Cardiac fibroblast (primary cell): ENCODE data around the gene FZD2.
"Not testable (repeated sequence)": the region's sequence is repeated elsewhere in the genome, so short reads cannot be mapped to it uniquely, and the experiment has no call there.

ENCODE experiments used
- DNase-seq, 2 donors: peaks; one replicate each; pipeline versions ENCODE4 v3.0.0 to v3.0.0-alpha.2; 2010; ENCODE audit warnings: low read depth in 2 of 2
- H3K4me3 ChIP-seq, 2 donors: replicated peaks in 1 of 2; 1 replicate in 1 of 2; 2 replicates in 1 of 2; pipeline ENCODE4 v1.5.1; 2011; ENCODE audit warnings: low read depth in 2 of 2, low read length in 2 of 2, mild to moderate bottlenecking in 2 of 2, moderate library complexity in 1 of 2
- CTCF ChIP-seq: IDR thresholded peaks from one replicate; pipeline ENCODE4 v1.5.1; 2011; ENCODE audit warnings: low read depth, mild to moderate bottlenecking, low read length, inconsistent platforms

FZD2 gene

GRCh38 chr17:44565866-44566443 lies 8.7 kb downstream of the FZD2 start:
- peak in 1 of 2 donors; percentile 46 for DNase-seq
- peak; percentile 61 for TF ChIP-seq CTCF

GRCh38 chr17:44568311-44568944 lies 11.1 kb downstream of the FZD2 start:
- H3K4me3 ChIP-seq, DNase-seq: not testable (repeated sequence)

More at GRCh38 chr17:44565866-44566443, 8.7 kb downstream of the FZD2 start:
- H3K4me3 ChIP-seq = no peak overlapping the region

DNA sequence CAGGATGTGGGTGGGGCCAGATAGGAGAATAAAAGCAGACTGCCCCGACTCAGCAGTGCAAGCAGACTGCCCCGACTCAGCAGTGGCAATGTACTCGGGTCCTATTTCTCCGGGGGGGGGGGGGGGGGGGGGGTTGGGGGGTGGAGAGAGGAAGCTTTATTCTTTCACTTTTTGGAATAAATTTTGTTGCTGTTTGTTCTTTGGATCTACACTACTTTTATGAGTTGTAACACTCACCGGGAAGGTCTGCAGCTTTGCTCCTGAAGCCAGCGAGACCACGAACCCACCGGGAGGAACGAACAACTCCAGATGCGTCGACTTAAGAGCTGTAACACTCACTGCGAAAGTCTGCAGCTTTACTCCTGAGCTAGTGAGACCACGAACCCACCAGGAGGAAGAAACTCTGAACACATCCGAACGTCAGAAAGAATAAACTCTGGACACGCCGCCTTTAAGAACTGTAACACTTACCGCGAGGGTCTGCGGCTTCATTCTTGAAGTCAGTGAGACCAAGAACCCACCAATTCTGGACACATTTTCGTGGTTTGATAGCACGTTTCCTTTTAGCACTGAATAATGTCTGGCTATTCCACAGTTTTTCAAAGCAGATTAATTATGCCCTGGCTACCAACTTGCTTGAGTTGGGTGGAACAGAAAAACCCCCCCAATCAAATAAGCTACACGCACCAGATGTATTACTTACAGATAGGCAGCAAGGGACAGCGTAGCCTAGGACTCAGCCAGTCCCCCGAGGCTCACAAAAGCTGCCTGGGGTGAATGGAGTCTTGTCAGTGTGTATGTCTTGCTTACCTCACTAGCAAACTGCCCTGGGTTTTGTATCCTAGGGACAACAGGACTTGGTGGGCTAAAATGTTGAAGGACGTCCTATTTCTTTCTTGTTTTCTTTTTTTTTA lies 11.9 kb downstream of the FZD2 start:
- TF ChIP-seq CTCF = no peak

DNA sequence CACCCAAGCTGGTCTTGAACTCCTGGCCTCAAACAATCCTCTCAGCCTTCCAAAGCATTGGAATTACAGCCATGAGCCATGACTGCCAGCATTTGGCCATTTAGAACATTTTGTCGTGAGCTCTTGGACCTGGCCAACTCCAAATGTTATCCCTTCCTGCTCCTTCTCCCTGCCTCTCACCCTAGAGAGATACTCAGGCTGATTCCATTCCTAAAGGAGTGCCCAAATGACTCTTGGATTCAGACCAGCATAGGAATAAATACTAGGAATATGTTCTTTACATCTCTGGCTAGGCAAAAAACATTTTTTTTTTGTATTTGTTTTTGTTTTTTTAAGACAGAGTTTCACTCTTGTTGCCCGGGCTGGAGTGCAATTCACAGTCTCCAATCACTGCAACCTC lies 15.5 kb downstream of the FZD2 start:
- TF ChIP-seq CTCF = no peak
- H3K4me3 ChIP-seq = no peak overlapping the region
- DNase-seq = no peak

More for the DNA sequence above, 11.9 kb downstream of the FZD2 start:
- no peak overlapping the region for H3K4me3 ChIP-seq
- DNase-seq = no peak

DNA sequence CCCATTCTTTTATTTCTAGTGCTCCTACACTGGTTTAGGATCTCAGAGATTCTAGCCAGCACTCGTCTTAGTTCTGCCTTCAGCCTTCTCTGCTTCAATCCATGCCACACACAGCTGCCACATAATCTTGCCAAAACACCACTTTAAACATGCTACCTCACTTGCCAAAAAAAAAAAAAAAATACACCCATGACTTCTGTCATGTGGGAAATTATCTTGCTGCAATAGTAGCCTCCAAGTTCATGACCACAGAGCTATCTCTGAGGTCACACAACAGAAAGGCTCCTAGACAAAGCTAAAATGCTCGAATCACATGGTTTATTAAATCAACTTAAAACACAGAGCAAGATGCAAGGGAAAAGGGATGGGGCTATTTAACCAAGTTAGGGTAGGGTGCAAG lies 18.1 kb downstream of the FZD2 start:
- H3K4me3 ChIP-seq = no peak overlapping the region
- TF ChIP-seq CTCF = no peak
- DNase-seq = no peak

DNA sequence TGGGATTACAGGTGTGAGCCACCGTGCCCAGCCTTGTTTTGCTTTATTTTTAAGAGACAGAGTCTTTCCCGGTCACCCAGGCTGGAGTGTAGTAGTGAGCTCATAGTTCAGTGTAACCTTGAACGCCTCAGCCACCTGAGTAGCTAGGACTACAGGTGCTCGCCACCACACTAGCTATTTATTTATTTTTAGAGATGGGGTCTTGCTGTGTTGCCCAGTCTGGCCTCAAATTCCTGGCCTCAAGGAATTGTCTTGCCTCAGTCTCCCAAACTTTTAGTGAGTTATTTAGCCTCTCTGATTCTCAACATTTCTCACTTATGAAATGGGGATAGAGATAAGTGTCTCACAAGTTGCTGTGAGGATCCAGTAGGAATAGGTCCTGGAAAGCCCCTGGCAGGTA lies 21.7 kb downstream of the FZD2 start:
- no peak for DNase-seq
- TF ChIP-seq CTCF = no peak
- H3K4me3 ChIP-seq = no peak overlapping the region

DNA sequence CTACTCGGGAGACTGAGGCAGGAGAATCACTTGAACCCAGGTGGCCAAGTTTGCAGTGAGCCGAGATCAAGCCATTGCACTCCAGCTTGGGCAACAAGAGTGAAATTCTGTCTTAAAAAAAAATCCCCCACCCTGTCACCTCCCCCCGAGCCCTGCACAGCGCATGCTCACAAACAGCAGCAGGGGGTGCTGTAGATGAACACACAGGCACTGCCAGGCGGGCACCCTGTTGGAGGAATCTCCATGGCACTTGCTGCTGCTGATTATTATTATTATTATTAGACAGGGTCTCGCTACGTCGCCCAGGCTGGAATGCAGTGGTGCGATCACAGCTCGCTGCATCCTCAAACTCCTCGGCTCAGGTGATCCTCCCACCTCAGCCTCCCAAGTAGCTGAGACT lies 24.6 kb downstream of the FZD2 start:
- peak; percentile 33 for TF ChIP-seq CTCF
- H3K4me3 ChIP-seq = no peak overlapping the region
- peak; percentile 30 to 32 for DNase-seq
